Mesendoderm (in vitro differentiated cells): ENCODE measurements around the gene VPS54.

Experiments
- DNase-seq: peaks from one replicate; pipeline ENCODE4 v3.0.0; 2013
- H2AK5ac ChIP-seq: 2 replicates; pipeline ENCODE4 v1.6.1; 2013; ENCODE audit warnings: low read length, inconsistent platforms
- H2BK120ac ChIP-seq: 2 replicates; pipeline ENCODE4 v1.6.1; 2013; ENCODE audit warnings: low read depth, mild to moderate bottlenecking, low read length, moderate library complexity, mixed read lengths
- H2BK15ac ChIP-seq: replicated peaks from 2 replicates; pipeline ENCODE4 v1.6.1; 2013; ENCODE audit warnings: low read depth, mild to moderate bottlenecking, moderate library complexity
- H2BK5ac ChIP-seq: 2 replicates; pipeline ENCODE4 v1.6.1; 2013; ENCODE audit warnings: low read length, inconsistent platforms
- H3K18ac ChIP-seq: 2 replicates; pipeline ENCODE4 v1.6.1; 2013; ENCODE audit warnings: mild to moderate bottlenecking, low read length, mixed read lengths
- H3K23ac ChIP-seq: one replicate; pipeline ENCODE4 v1.6.1; 2013; ENCODE audit warnings: low read length
- H3K27ac ChIP-seq: 2 replicates; pipeline ENCODE4 v1.5.1; 2013; ENCODE audit warnings: low read depth, mild to moderate bottlenecking, inconsistent platforms, low read length, moderate library complexity
- H3K27me3 ChIP-seq: 2 replicates; pipeline ENCODE4 v1.6.1; 2013; ENCODE audit warnings: low read length, control low read depth, mild to moderate bottlenecking, inconsistent platforms; ENCODE audit not compliant: insufficient read depth, poor library complexity
- H3K36me3 ChIP-seq: 2 replicates; pipeline ENCODE4 v1.6.1; 2013; ENCODE audit warnings: low read length, inconsistent platforms; ENCODE audit not compliant: control insufficient read depth, insufficient read depth
- H3K4ac ChIP-seq: one replicate; pipeline ENCODE4 v1.6.1; 2013; ENCODE audit warnings: low read depth, mild to moderate bottlenecking, low read length, moderate library complexity
- H3K4me1 ChIP-seq: 2 replicates; pipeline ENCODE4 v1.6.1; 2013; ENCODE audit warnings: low read depth, low read length, inconsistent platforms; ENCODE audit not compliant: control insufficient read depth
- H3K4me2 ChIP-seq: 2 replicates; pipeline ENCODE4 v1.6.1; 2013; ENCODE audit warnings: low read length
- H3K4me3 ChIP-seq: 2 replicates; pipeline ENCODE4 v1.5.1; 2013; ENCODE audit warnings: mild to moderate bottlenecking, low read length
- H3K56ac ChIP-seq: one replicate; pipeline ENCODE4 v1.6.1; 2013; ENCODE audit warnings: low read length
- H3K79me1 ChIP-seq: 2 replicates; pipeline ENCODE4 v1.6.1; 2013; ENCODE audit warnings: low read length, inconsistent platforms
- H3K79me2 ChIP-seq: 2 replicates; pipeline ENCODE4 v1.6.1; 2013; ENCODE audit warnings: mild to moderate bottlenecking, low read length; ENCODE audit not compliant: control insufficient read depth, insufficient read depth
- H3K9ac ChIP-seq: 2 replicates; pipeline ENCODE4 v1.6.1; 2013; ENCODE audit warnings: low read length, inconsistent platforms
- H4K5ac ChIP-seq: one replicate; pipeline ENCODE4 v1.6.1; 2013; ENCODE audit warnings: low read length
- H4K8ac ChIP-seq: one replicate; pipeline ENCODE4 v1.6.1; 2013; ENCODE audit warnings: low read depth, mild to moderate bottlenecking, control low read depth, low read length, moderate library complexity
- WGBS: extraction: QIAGEN DNeasy Blood & Tissue Kit; methylation state at CpG from one replicate; pipeline ENCODE4 v1.1.7; 2013; ENCODE audit warnings: low lambda C conversion rate, missing lambda C conversion rate; ENCODE audit not compliant: insufficient coverage; ENCODE audit errors: extremely low coverage; 5-methylcytosine and 5-hydroxymethylcytosine counted together

Gene VPS54

GRCh38 chr2:63871864-63872263 is 147.4 kb downstream of the VPS54 start:
- Histone ChIP-seq H3K27ac (no peak overlapping the region), H3K4ac (no peak overlapping the region)
- DNase-seq: no peak

GRCh38 chr2:63870679-63871078 is 148.5 kb downstream of the VPS54 start:
- no peak overlapping the region for H2BK5ac ChIP-seq
- no peaks in the 10 kb centered on the region for H3K36me3 ChIP-seq
- no peak overlapping the region for H4K5ac ChIP-seq
- no peaks in the 10 kb centered on the region for H3K27me3 ChIP-seq
- no peak overlapping the region for H3K23ac ChIP-seq
- no peak overlapping the region for H3K56ac ChIP-seq
- H3K4ac ChIP-seq: no peak overlapping the region
- no peak overlapping the region for H3K18ac ChIP-seq
- no peak overlapping the region for H3K27ac ChIP-seq
- no peak overlapping the region for H4K8ac ChIP-seq
- DNase-seq: no peak
- no peak overlapping the region for H3K9ac ChIP-seq
- no peak overlapping the region for H2BK15ac ChIP-seq
- no peak overlapping the region for H2BK120ac ChIP-seq
- WGBS: no CpG with 5 or more reads among the region's 4 CpGs
- no peak overlapping the region for H2AK5ac ChIP-seq
- peaks cover 40% of the 10 kb centered on the region for H3K79me2 ChIP-seq
- H3K4me1 ChIP-seq: peaks cover 5% of the 10 kb centered on the region
- no peak overlapping the region for H3K4me3 ChIP-seq
- H3K79me1 ChIP-seq: peaks cover 14% of the 10 kb centered on the region
- no peak overlapping the region for H3K4me2 ChIP-seq

More at GRCh38 chr2:63871864-63872263, 147.4 kb downstream of the VPS54 start:
- H2BK120ac ChIP-seq: no peak overlapping the region
- H3K56ac ChIP-seq: no peak overlapping the region
- H3K36me3 ChIP-seq: no peaks in the 10 kb centered on the region
- no peak overlapping the region for H2BK5ac ChIP-seq
- H3K23ac ChIP-seq: no peak overlapping the region
- no peak overlapping the region for H3K4me3 ChIP-seq
- peaks cover 19% of the 10 kb centered on the region for H3K79me1 ChIP-seq
- no peaks in the 10 kb centered on the region for H3K27me3 ChIP-seq
- no peak overlapping the region for H4K8ac ChIP-seq
- peaks cover 42% of the 10 kb centered on the region for H3K79me2 ChIP-seq
- H4K5ac ChIP-seq: no peak overlapping the region
- no peak overlapping the region for H2AK5ac ChIP-seq
- H3K4me1 ChIP-seq: peaks cover 5% of the 10 kb centered on the region
- no peak overlapping the region for H3K9ac ChIP-seq
- H2BK15ac ChIP-seq: no peak overlapping the region
- WGBS: no CpG with 5 or more reads among the region's 4 CpGs
- no peak overlapping the region for H3K4me2 ChIP-seq
- H3K18ac ChIP-seq: no peak overlapping the region

- H3K9ac ChIP-seq: no peak overlapping the region
- H4K5ac ChIP-seq: no peak overlapping the region
- H2AK5ac ChIP-seq: no peak overlapping the region
- no peak overlapping the region for H3K4ac ChIP-seq
- no peak overlapping the region for H3K18ac ChIP-seq
- H3K4me1 ChIP-seq: no peaks in the 10 kb centered on the region
- no peak overlapping the region for H2BK5ac ChIP-seq
- no peak overlapping the region for H3K23ac ChIP-seq
- H3K27me3 ChIP-seq: no peaks in the 10 kb centered on the region
- no peak overlapping the region for H3K56ac ChIP-seq
- H2BK120ac ChIP-seq: no peak overlapping the region
- no peak overlapping the region for H2BK15ac ChIP-seq
- no peaks in the 10 kb centered on the region for H3K79me1 ChIP-seq
- H3K79me2 ChIP-seq: peaks cover 20% of the 10 kb centered on the region
- H3K4me2 ChIP-seq: no peak overlapping the region
- DNase-seq: peak; percentile 39
- H3K36me3 ChIP-seq: peaks cover 2% of the 10 kb centered on the region
- no peak overlapping the region for H4K8ac ChIP-seq
- no CpG with 5 or more reads among the region's 2 CpGs for WGBS
- no peak overlapping the region for H3K4me3 ChIP-seq
- H3K27ac ChIP-seq: no peak overlapping the region
Observed at GRCh38 chr2:63866009-63866709, 153.1 kb downstream of the VPS54 start.

GRCh38 chr2:63865159-63865799 is 153.9 kb downstream of the VPS54 start:
- Histone ChIP-seq H3K36me3 (peaks cover 2% of the 10 kb centered on the region), H3K79me1 (no peaks in the 10 kb centered on the region), H4K8ac (no peak overlapping the region), H2BK15ac (no peak overlapping the region), H3K23ac (no peak overlapping the region), H3K4me1 (no peaks in the 10 kb centered on the region), H3K18ac (no peak overlapping the region), H3K56ac (no peak overlapping the region), H4K5ac (no peak overlapping the region), H2BK120ac (no peak overlapping the region), H3K4me3 (no peak overlapping the region), H2AK5ac (no peak overlapping the region), H3K27ac (no peak overlapping the region), H2BK5ac (no peak overlapping the region), H3K9ac (no peak overlapping the region), H3K79me2 (peaks cover 16% of the 10 kb centered on the region), H3K27me3 (no peaks in the 10 kb centered on the region), H3K4me2 (no peak overlapping the region), H3K4ac (peak overlapping the region; percentile 55)
- DNase-seq: no peak
- no CpG with 5 or more reads among the region's 6 CpGs for WGBS

- peaks cover 2% of the 10 kb centered on the region for H3K36me3 ChIP-seq
- H2BK5ac ChIP-seq: no peak overlapping the region
- no peak overlapping the region for H2BK15ac ChIP-seq
- H3K23ac ChIP-seq: no peak overlapping the region
- H3K79me2 ChIP-seq: peaks cover 14% of the 10 kb centered on the region
- H3K56ac ChIP-seq: no peak overlapping the region
- H3K18ac ChIP-seq: no peak overlapping the region
- H3K4ac ChIP-seq: no peak overlapping the region
- no peak overlapping the region for H4K8ac ChIP-seq
- H4K5ac ChIP-seq: no peak overlapping the region
- H2AK5ac ChIP-seq: no peak overlapping the region
- no peak overlapping the region for H2BK120ac ChIP-seq
- no peak overlapping the region for H3K4me2 ChIP-seq
- no CpG with 5 or more reads among the region's 1 CpG for WGBS
- H3K4me1 ChIP-seq: no peaks in the 10 kb centered on the region
- H3K9ac ChIP-seq: no peak overlapping the region
- no peak overlapping the region for H3K27ac ChIP-seq
- no peak overlapping the region for H3K4me3 ChIP-seq
- no peaks in the 10 kb centered on the region for H3K79me1 ChIP-seq
- H3K27me3 ChIP-seq: no peaks in the 10 kb centered on the region
- DNase-seq: no peak
Observed at GRCh38 chr2:63863707-63864106, 155.5 kb downstream of the VPS54 start.
